Measurements from ENCODE around the gene INHBA.

INHBA gene

GRCh38 chr7:41688906-41689305 lies 14.0 kb downstream of the INHBA start:
- DNase-seq (ENCODE audit: low read depth), result no peak

GRCh38 chr7:41688012-41688625 lies 14.8 kb downstream of the INHBA start:
- peak; percentile 61 for DNase-seq (ENCODE audit: low read depth)

GRCh38 chr7:41685684-41686083 lies 17.2 kb downstream of the INHBA start:
- DNase-seq (ENCODE audit: low read depth), result peak; percentile 86

- DNase-seq (ENCODE audit: low read depth), result no peak
Measured at GRCh38 chr7:41682422-41682821, 20.5 kb downstream of the INHBA start.

- DNase-seq (ENCODE audit: low read depth), result peak; percentile 20
Measured at GRCh38 chr7:41679566-41679965, 23.3 kb downstream of the INHBA start.

- DNase-seq (ENCODE audit: low read depth), result no peak
Measured at GRCh38 chr7:41674505-41675023, 28.3 kb downstream of the INHBA start.

- DNase-seq (ENCODE audit: low read depth), result no peak
Measured at GRCh38 chr7:41661596-41661995, 41.3 kb downstream of the INHBA start.

GRCh38 chr7:41659539-41659938 lies 43.4 kb downstream of the INHBA start:
- DNase-seq (ENCODE audit: low read depth), result no peak

GRCh38 chr7:41656366-41656765 lies 46.5 kb downstream of the INHBA start:
- peak; percentile 82 for DNase-seq (ENCODE audit: low read depth)

GRCh38 chr7:41655426-41655825 lies 47.5 kb downstream of the INHBA start:
- no peak for DNase-seq (ENCODE audit: low read depth)

- DNase-seq (ENCODE audit: low read depth), result no peak
Measured at GRCh38 chr7:41652267-41652666, 50.6 kb downstream of the INHBA start.

- no peak for DNase-seq (ENCODE audit: low read depth)
Measured at GRCh38 chr7:41648501-41648900, 54.4 kb downstream of the INHBA start.

GRCh38 chr7:41643616-41644015 lies 59.3 kb downstream of the INHBA start:
- DNase-seq (ENCODE audit: low read depth), result no peak

GRCh38 chr7:41641665-41642014 lies 61.2 kb downstream of the INHBA start:
- no peak for DNase-seq (ENCODE audit: low read depth)

- DNase-seq (ENCODE audit: low read depth), result no peak
Measured at GRCh38 chr7:41641011-41641664, 61.8 kb downstream of the INHBA start.

GRCh38 chr7:41640487-41640886 lies 62.4 kb downstream of the INHBA start:
- DNase-seq (ENCODE audit: low read depth), result no peak

- DNase-seq (ENCODE audit: low read depth), result peak; percentile 24
Measured at GRCh38 chr7:41637049-41637448, 65.8 kb downstream of the INHBA start.
